ENCODE measurements around the gene EIPR1. TPM values are rescaled to one million over a fixed set of nuclear protein-coding genes. Genes with fewer than 3 reads are reported as not detected.

Gene EIPR1
- polyA plus RNA-seq, 1 donor from 2014 or later, result 138 TPM

DNA sequence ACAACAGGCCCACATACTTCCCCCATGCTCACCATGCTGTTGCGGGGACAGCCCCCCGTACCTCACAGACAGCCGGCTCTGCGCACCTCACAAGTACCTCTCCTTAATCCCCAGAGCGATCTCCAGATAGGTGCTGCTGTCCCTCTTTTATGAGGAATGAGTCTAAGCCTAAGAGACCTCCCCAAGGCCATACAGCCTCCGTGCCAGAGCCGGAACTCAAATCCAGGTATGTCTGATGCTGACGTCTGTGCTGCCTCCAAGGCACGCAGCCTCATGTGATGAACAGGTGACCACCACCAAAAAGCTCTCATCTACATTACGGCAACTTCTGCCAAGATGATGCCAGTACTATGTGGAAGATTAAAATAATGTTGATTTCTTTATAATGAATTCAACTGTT lies 85.2 kb downstream of the EIPR1 start:
- Histone ChIP-seq H3K27me3 (ENCODE audit: insufficient read depth, low read depth, low read length) (no peaks in the 10 kb centered on the region), H3K79me2 (replicated peaks; ENCODE audit: insufficient read depth, low read length) (no peaks in the 10 kb centered on the region), H3K9me3 (ENCODE audit: low read length) (no peaks in the 10 kb centered on the region), H3K36me3 (ENCODE audit: insufficient read depth, low read length) (no peaks in the 10 kb centered on the region), H4K20me1 (ENCODE audit: insufficient read depth) (no peaks in the 10 kb centered on the region), H2AFZ (ENCODE audit: low read depth, low read length) (no peak overlapping the region), H3K9me2 (ENCODE audit: insufficient read depth, low read length) (no peaks in the 10 kb centered on the region), H3K4me2 (ENCODE audit: low read length) (no peak overlapping the region), H3F3A (ENCODE audit: insufficient read depth, low read length, poor library complexity, severe bottlenecking) (no peaks in the 10 kb centered on the region), H3K9ac (ENCODE audit: low read length) (no peak overlapping the region), H3K4me3 (ENCODE audit: low read length) (no peak overlapping the region), H3K27ac (ENCODE audit: low read length) (no peak overlapping the region)
- TF ChIP-seq, protein P1, sequence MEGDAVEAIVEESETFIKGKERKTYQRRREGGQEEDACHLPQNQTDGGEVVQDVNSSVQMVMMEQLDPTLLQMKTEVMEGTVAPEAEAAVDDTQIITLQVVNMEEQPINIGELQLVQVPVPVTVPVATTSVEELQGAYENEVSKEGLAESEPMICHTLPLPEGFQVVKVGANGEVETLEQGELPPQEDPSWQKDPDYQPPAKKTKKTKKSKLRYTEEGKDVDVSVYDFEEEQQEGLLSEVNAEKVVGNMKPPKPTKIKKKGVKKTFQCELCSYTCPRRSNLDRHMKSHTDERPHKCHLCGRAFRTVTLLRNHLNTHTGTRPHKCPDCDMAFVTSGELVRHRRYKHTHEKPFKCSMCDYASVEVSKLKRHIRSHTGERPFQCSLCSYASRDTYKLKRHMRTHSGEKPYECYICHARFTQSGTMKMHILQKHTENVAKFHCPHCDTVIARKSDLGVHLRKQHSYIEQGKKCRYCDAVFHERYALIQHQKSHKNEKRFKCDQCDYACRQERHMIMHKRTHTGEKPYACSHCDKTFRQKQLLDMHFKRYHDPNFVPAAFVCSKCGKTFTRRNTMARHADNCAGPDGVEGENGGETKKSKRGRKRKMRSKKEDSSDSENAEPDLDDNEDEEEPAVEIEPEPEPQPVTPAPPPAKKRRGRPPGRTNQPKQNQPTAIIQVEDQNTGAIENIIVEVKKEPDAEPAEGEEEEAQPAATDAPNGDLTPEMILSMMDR (IDR thresholded peaks at IDR 0.05; ENCODE audit: poor library complexity, severe bottlenecking), result no peak

DNA sequence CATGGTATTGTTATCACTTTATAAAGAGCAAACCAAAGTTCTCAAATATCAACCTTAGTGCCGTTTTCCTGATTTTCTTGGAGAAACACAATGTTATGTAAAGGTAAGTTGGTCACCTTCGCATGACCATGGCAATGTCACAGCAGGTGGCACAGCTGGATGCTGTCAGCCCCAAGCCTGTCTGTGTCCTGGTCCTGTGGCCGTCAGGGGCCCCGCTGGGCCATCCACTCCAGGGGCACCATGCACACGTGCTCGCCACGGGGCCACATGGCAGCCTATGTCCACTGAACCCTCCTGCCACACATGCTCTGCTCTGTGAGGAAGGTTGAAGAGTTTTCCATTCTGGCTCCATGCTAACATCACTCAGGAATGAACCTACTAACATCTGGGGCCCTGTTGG lies 85.9 kb downstream of the EIPR1 start:
- no peaks in the 10 kb centered on the region for H3K27me3 ChIP-seq (ENCODE audit: insufficient read depth, low read depth, low read length)
- no peaks in the 10 kb centered on the region for H3K36me3 ChIP-seq (ENCODE audit: insufficient read depth, low read length)
- no peaks in the 10 kb centered on the region for H3K79me2 ChIP-seq (replicated peaks; ENCODE audit: insufficient read depth, low read length)
- H3F3A ChIP-seq (ENCODE audit: insufficient read depth, low read length, poor library complexity, severe bottlenecking), result no peaks in the 10 kb centered on the region
- no peak overlapping the region for H3K4me3 ChIP-seq (ENCODE audit: low read length)
- TF ChIP-seq RAD21 (conservative IDR thresholded peaks at IDR 0.05) (no peak), EZH2 (IDR thresholded peaks at IDR 0.05; ENCODE audit: borderline replicate concordance, insufficient read depth, low read length, poor library complexity, severe bottlenecking) (no peak), MXI1 (conservative IDR thresholded peaks at IDR 0.05; ENCODE audit: poor library complexity, severe bottlenecking) (no peak), EP300 (conservative IDR thresholded peaks at IDR 0.05; ENCODE audit: poor library complexity, severe bottlenecking) (no peak), POLR2AphosphoS5 (IDR thresholded peaks at IDR 0.05) (no peak), SMC3 (conservative IDR thresholded peaks at IDR 0.05; ENCODE audit: poor library complexity) (no peak), TAF1 (IDR thresholded peaks at IDR 0.05; ENCODE audit: low read depth) (no peak)
- TF ChIP-seq, protein P2, sequence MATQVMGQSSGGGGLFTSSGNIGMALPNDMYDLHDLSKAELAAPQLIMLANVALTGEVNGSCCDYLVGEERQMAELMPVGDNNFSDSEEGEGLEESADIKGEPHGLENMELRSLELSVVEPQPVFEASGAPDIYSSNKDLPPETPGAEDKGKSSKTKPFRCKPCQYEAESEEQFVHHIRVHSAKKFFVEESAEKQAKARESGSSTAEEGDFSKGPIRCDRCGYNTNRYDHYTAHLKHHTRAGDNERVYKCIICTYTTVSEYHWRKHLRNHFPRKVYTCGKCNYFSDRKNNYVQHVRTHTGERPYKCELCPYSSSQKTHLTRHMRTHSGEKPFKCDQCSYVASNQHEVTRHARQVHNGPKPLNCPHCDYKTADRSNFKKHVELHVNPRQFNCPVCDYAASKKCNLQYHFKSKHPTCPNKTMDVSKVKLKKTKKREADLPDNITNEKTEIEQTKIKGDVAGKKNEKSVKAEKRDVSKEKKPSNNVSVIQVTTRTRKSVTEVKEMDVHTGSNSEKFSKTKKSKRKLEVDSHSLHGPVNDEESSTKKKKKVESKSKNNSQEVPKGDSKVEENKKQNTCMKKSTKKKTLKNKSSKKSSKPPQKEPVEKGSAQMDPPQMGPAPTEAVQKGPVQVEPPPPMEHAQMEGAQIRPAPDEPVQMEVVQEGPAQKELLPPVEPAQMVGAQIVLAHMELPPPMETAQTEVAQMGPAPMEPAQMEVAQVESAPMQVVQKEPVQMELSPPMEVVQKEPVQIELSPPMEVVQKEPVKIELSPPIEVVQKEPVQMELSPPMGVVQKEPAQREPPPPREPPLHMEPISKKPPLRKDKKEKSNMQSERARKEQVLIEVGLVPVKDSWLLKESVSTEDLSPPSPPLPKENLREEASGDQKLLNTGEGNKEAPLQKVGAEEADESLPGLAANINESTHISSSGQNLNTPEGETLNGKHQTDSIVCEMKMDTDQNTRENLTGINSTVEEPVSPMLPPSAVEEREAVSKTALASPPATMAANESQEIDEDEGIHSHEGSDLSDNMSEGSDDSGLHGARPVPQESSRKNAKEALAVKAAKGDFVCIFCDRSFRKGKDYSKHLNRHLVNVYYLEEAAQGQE (IDR thresholded peaks at IDR 0.05; ENCODE audit: borderline replicate concordance), result no peak
- TF ChIP-seq, protein P1 (IDR thresholded peaks at IDR 0.05; ENCODE audit: poor library complexity, severe bottlenecking), result no peak
- H2AFZ ChIP-seq (ENCODE audit: low read depth, low read length), result no peak overlapping the region
- no peak overlapping the region for H3K27ac ChIP-seq (ENCODE audit: low read length)
- H3K4me2 ChIP-seq (ENCODE audit: low read length), result no peak overlapping the region
- no peaks in the 10 kb centered on the region for H4K20me1 ChIP-seq (ENCODE audit: insufficient read depth)
- H3K9me3 ChIP-seq (ENCODE audit: low read length), result no peaks in the 10 kb centered on the region
- H3K9me2 ChIP-seq (ENCODE audit: insufficient read depth, low read length), result no peaks in the 10 kb centered on the region
- no peak overlapping the region for H3K9ac ChIP-seq (ENCODE audit: low read length)

Data from neural cell (in vitro differentiated cells).